Activated effector memory CD4-positive, alpha-beta T cell treated with anti-CD3 and anti-CD28 coated beads, Interleukin-2, amount 50 U/mL, for 16 hours (primary cell): ENCODE measurements around the gene SDF2L1.
"Not testable (repeated sequence)": the region's sequence is repeated elsewhere in the genome, so short reads cannot be mapped to it uniquely, and the experiment has no call there.

Experiments used
- DNase-seq: peaks from one replicate; pipeline ENCODE4 v3.0.0-alpha.2; 2020

The SDF2L1 gene

DNA sequence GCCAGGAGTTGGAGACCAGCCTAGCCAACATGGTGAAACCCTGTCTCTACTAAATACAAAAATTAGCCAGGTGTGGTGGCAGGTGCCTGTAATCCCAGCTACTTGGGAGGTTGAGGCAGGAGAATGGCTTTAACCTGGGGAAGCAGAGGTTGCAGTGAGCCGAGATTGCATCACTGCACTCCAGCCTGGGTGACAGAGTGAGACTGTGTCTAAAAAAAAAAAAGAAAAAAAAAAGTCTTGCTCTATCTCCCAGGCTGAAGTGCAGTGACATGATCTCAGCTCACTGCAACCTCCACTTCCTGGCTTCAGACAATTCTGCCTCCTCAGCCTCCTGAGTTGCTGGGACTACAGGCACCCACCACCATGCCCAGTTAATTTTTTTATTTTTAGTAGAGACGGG is 4.7 kb upstream of the SDF2L1 start:
- DNase-seq = not testable (repeated sequence)

DNA sequence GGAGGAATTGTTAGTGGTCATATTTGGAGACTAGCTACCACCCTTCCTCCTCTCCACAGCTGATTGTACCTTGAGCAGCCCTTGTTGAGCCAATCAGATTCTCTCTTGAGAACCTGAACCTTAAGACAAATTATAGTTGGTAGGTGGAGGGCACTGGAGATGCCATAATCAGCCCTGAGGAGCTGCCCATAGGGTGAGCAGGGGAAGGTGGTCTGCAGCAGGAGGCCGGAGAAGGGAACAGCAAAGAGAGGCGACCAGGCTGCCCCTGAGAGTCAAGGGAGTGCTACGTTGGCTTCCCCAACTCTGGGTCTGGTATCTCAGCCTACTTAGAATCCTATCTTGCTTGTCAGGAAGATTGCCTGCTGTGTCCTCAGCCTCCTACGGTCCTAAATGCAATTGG is 2.7 kb upstream of the SDF2L1 start:
- no peak for DNase-seq

DNA sequence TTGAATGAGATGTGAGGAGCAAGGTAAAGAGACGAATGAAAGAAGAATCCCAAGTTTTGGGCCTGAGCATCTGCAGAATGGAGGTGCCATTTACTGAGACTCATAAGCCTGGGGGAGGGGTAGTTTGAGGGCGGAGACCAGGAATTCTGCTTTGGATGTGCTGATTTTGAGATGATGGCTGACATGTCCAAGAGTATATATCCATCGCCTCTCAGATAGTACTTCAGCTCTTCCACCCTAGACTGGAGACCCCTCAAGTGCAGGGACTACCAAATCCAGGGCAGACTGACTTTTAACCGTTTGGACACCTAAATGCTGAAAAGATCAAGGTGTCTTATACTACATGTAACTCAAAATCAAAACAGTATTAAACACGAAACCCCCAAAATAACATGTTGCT is 1.3 kb upstream of the SDF2L1 start:
- DNase-seq = no peak

- no peak for DNase-seq
Measured at GRCh38 chr22:21641417-21641788, 699 bp upstream of the SDF2L1 start.

DNA sequence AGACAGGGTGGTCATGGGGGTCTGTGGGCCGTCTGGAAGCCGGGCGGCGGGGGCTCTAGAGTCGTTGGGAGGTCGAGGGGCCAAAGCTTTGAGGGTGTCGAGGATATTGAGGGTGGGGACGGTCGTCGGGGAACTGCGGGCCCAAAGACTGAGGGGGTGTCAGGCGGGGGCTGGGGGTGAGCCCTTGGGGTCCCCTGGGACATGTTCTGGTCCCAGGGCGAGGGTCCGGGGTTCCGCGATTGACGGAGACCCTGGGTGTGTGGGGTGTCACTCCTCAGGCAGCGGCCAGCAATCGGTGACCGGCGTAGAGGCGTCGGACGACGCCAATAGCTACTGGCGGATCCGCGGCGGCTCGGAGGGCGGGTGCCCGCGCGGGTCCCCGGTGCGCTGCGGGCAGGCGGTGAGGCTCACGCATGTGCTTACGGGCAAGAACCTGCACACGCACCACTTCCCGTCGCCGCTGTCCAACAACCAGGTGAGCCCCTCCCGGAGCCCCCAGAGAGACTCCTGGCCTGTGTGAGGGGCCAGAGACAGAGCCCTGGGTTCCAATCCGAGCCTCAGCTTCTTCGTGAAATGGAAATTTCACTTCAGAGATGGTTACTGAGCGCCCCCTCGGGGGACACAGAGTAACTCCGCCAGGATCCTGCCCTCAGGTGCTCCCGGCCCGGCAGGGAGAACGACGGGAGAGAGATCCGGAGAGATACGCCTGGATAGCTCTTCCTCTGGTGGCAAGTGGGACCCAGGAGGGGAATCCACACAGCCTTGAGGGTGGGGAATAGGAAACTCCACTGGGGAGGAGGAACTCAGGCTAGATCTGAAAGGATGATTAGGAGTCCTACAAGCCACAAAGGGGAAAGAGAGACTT is 714 bp downstream of the SDF2L1 start:
- DNase-seq = peak; percentile 85

GRCh38 chr22:21643533-21644357 is 1.6 kb downstream of the SDF2L1 start:
- peak; percentile 70 for DNase-seq

DNA sequence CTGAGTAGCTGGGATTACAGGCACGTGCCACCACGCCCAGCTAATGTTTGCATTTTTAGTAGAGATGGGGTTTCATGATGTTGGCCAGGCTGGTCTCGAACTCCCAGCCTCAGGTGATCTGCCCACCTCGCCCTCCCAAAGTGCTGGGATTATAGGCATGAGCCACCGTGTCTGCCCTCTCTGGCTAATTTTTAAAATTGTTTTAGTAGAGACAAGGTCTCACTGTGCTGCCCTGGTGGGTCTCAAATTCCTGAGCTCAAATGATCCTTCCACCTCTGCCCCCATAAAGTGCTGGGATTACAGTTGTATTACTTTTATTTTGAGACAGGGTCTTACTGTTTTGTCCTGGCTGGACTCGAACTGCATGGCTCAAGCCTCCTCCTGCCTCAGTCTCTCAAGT is 3.4 kb downstream of the SDF2L1 start:
- DNase-seq = not testable (repeated sequence)

GRCh38 chr22:21646608-21647590 is 4.8 kb downstream of the SDF2L1 start:
- DNase-seq = peak; percentile 90

- DNase-seq = no peak
Measured at GRCh38 chr22:21650280-21650679, 8.2 kb downstream of the SDF2L1 start.

- DNase-seq = no peak
Measured at GRCh38 chr22:21650823-21651520, 8.9 kb downstream of the SDF2L1 start.

DNA sequence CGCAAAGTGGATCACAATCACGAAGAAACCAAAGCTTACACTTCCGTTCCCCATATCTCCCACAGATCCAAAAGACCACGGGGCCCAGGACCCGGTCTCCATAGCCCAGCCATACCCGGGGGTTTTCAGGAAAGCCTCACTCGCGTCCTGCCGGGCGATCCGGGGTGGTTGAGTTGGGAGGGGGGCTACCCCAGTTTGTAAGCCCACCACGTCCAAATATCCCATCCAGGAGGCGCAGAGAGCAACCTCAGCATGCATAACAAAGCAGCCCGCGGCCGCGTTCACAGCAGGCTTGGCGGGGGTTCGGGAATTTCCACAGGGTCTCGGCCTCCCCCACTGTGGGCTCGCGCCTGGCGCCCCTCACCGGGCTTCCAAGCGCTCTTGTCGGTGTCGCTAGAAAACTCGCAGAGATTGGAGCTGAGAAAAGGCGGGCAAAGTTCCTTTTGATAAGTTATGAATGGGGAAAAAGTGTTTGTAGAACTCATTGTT is 9.5 kb downstream of the SDF2L1 start:
- no peak for DNase-seq

GRCh38 chr22:21652010-21652546 is 10.0 kb downstream of the SDF2L1 start:
- peak; percentile 95 for DNase-seq

- peak; percentile 61 for DNase-seq
Measured at GRCh38 chr22:21652547-21653545, 10.7 kb downstream of the SDF2L1 start.

DNA sequence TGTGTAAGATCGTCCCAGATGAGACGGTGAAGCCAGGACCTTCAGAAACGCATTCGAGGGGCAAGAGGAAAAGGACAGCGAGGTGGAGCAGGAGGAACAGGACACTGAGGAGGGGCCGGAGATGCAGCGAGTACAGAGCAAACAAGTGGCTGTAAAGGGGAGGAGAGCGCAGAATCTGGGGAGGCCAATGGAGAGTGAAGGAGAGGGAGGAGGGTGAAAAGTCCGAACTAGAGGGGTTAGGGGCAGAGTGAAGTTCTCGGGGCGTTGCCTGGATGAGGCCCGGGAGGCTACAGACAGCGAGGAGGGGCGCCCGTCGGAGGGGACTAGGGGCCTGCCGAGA is 14.9 kb downstream of the SDF2L1 start:
- DNase-seq = no peak

DNA sequence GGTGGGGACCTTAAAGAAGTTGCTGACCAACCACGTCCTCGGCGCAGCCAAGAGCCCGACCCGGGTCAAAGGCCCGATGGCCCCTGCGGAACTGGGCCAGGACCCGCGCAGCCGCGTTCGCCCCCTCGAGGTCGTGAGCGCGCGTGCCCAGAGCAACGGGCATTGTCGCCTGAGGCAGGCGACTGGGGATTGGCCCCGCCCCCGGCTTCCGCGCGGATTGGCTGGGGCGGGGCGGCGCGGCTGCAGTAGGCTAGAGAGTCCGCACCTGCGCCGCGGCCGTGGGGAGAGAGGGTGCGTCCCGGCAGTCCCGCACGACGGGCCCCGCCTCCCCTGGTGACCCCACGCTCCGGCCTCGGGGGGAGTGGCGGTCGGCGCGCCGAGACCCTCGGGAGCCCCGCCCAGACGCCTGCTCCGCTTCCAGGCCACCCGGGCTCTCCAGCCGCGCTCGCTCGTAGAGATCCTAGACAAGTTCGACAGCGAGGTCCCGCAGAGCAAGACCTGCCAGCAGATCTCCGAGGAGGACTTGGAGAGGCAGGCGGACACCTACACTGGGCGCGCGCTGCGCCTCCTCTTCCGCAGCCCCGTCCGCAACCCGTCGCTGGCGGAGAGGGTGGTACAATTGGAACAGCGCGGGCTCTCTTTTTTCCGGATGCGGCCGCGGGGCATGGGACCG is 15.4 kb downstream of the SDF2L1 start:
- peak; percentile 93 for DNase-seq

- no peak for DNase-seq
Measured at GRCh38 chr22:21659864-21660525, 17.9 kb downstream of the SDF2L1 start.

DNA sequence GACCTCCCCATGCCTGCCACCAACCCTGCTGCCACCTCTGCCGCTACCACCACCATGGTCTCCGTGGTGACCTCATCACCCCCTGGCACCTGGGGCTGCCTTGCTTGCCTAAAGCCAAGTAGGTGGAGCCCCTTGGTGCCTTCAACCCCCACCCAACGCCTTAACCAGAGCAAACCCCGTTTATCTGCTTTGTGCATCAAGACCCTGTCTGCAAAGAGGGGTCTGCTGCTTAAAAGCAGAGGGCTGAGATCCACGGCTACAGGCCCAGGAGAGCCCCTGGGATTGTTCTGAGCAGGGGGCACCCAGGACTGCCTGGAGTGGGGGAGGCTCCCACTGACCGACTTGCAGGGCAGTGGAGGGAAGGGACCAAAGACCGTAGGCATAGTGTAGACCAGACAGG is 18.8 kb downstream of the SDF2L1 start:
- no peak for DNase-seq

GRCh38 chr22:21661991-21662390 is 19.9 kb downstream of the SDF2L1 start:
- DNase-seq = no peak

GRCh38 chr22:21663738-21664137 is 21.6 kb downstream of the SDF2L1 start:
- no peak for DNase-seq
